Testis (tissue), 2 donors: ENCODE results near the gene IVNS1ABP.

Experiments
- POLR2A ChIP-seq: fragments of 450-650 bp; IDR thresholded peaks from one replicate; pipeline ENCODE4 v1.6.1; 2017; ENCODE audit warnings: antibody characterized with exemption, mild to moderate bottlenecking, moderate library complexity
- TF ChIP-seq, protein P1 (sequence below), 3 experiments: fragments of 450-650 bp in 2 of 3; fragments of 200-600 bp in 1 of 3; sonication (generic) in 1 of 3; IDR thresholded peaks; one replicate each; pipeline ENCODE4 v1.5.1; 2016 to 2019; ENCODE audit warnings: antibody characterized with exemption in 3 of 3, mild to moderate bottlenecking in 2 of 3, moderate library complexity in 1 of 3

GRCh38 chr1:185260611-185261010 lies 56.4 kb downstream of the IVNS1ABP start:
- TF ChIP-seq, protein P1, sequence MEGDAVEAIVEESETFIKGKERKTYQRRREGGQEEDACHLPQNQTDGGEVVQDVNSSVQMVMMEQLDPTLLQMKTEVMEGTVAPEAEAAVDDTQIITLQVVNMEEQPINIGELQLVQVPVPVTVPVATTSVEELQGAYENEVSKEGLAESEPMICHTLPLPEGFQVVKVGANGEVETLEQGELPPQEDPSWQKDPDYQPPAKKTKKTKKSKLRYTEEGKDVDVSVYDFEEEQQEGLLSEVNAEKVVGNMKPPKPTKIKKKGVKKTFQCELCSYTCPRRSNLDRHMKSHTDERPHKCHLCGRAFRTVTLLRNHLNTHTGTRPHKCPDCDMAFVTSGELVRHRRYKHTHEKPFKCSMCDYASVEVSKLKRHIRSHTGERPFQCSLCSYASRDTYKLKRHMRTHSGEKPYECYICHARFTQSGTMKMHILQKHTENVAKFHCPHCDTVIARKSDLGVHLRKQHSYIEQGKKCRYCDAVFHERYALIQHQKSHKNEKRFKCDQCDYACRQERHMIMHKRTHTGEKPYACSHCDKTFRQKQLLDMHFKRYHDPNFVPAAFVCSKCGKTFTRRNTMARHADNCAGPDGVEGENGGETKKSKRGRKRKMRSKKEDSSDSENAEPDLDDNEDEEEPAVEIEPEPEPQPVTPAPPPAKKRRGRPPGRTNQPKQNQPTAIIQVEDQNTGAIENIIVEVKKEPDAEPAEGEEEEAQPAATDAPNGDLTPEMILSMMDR (IDR thresholded peaks at IDR 0.05), result no peak
- no peak for TF ChIP-seq POLR2A
